D341Med (cell line): Measurements from ENCODE around the gene CCDC172.
"Not testable (repeated sequence)": the region's sequence is repeated elsewhere in the genome, so short reads cannot be mapped to it uniquely, and the experiment has no call there.

Experiments
- DNase-seq: peaks from one replicate; pipeline ENCODE4 v3.0.0; 2012; ENCODE audit warnings: low spot score

CCDC172 gene

GRCh38 chr10:116336866-116337265 lies 12.6 kb downstream of the CCDC172 start:
- DNase-seq: no peak

- DNase-seq: no peak
These were observed 27.9 kb downstream of the CCDC172 start for GRCh38 chr10:116352125-116352524.

GRCh38 chr10:116353817-116354216 lies 29.6 kb downstream of the CCDC172 start:
- no peak for DNase-seq

GRCh38 chr10:116355341-116355740 lies 31.1 kb downstream of the CCDC172 start:
- no peak for DNase-seq

- no peak for DNase-seq
These were observed 32.6 kb downstream of the CCDC172 start for GRCh38 chr10:116356833-116357232.

GRCh38 chr10:116364868-116365267 lies 40.6 kb downstream of the CCDC172 start:
- no peak for DNase-seq

- no peak for DNase-seq
These were observed 47.5 kb downstream of the CCDC172 start for GRCh38 chr10:116371737-116372136.

GRCh38 chr10:116382290-116382689 lies 58.0 kb downstream of the CCDC172 start:
- DNase-seq: no peak

- DNase-seq: no peak
These were observed 61.1 kb downstream of the CCDC172 start for GRCh38 chr10:116385311-116385710.

GRCh38 chr10:116385994-116386809 lies 62.0 kb downstream of the CCDC172 start:
- no peak for DNase-seq

GRCh38 chr10:116393246-116393831 lies 69.1 kb downstream of the CCDC172 start:
- DNase-seq: not testable (repeated sequence)

- DNase-seq: no peak
These were observed 71.2 kb downstream of the CCDC172 start for GRCh38 chr10:116395223-116395985.

GRCh38 chr10:116398224-116398623 lies 74.0 kb downstream of the CCDC172 start:
- no peak for DNase-seq

GRCh38 chr10:116402858-116403257 lies 78.6 kb downstream of the CCDC172 start:
- no peak for DNase-seq

GRCh38 chr10:116403740-116404250 lies 79.5 kb downstream of the CCDC172 start:
- DNase-seq: peak; percentile 20

- no peak for DNase-seq
These were observed 84.5 kb downstream of the CCDC172 start for GRCh38 chr10:116408719-116409118.

- no peak for DNase-seq
These were observed 86.1 kb downstream of the CCDC172 start for GRCh38 chr10:116410351-116410750.

- DNase-seq: no peak
These were observed 93.6 kb downstream of the CCDC172 start for GRCh38 chr10:116417821-116418220.

- DNase-seq: no peak
These were observed 94.1 kb downstream of the CCDC172 start for GRCh38 chr10:116418389-116418788.

GRCh38 chr10:116421815-116422214 lies 97.6 kb downstream of the CCDC172 start:
- DNase-seq: no peak

GRCh38 chr10:116427671-116428070 lies 103.4 kb downstream of the CCDC172 start, which contains the start of gene PNLIPRP3:
PNLIPRP3 (plus strand) TSS chr10:116427847; CDS start chr10:116428013, 166 bp downstream.
- no peak for DNase-seq

- DNase-seq: no peak
These were observed 105.2 kb downstream of the CCDC172 start for GRCh38 chr10:116429288-116429977.
